HepG2 (cell line): ENCODE results near the gene CD8A. TPM values are rescaled to one million over a fixed set of nuclear protein-coding genes. Genes with fewer than 3 reads are reported as not detected.

Experiments used
- ATAC-seq: fragments of 200-7000 bp; cut with Tn5 transposase; 3 replicates; pipeline ENCODE4 v1.9.1; 2020; ENCODE audit warnings: mild to moderate bottlenecking, moderate library complexity
- BruUV-seq: library from RNA; stranded (reverse); fragments of 400-500 nt; replicated peaks from 2 replicates; lab custom pipeline; 2021; lab: Mats Ljungman, UMichigan
- CTCF ChIA-PET: fragments of 300-600 bp; formaldehyde crosslinking; extraction: SDS; loops from one replicate; lab custom pipeline; 2021; ENCODE audit warnings: low total read pairs, inconsistent platforms, low intra/inter-chr PET ratio; lab: Yijun Ruan, JAX
- POLR2A ChIA-PET: fragments of 350-600 bp; sonication (Branson Sonifier 250); formaldehyde crosslinking; loops from one replicate; lab custom pipeline; 2020; ENCODE audit warnings: antibody characterized with exemption, inconsistent platforms; lab: Yijun Ruan, JAX
- DNase-seq: peaks from one replicate; pipeline ENCODE4 v3.0.0-alpha.2; 2015; ENCODE audit warnings: low spot score
- FAIRE-seq: peaks from 3 replicates; lab custom pipeline; 2011; peaks lifted over from hg19 to GRCh38; lab: Jason Lieb, UNC
- H2AFZ ChIP-seq: one replicate; pipeline ENCODE4 v1.6.1; 2011; ENCODE audit warnings: low read length, inconsistent platforms
- H3K27ac ChIP-seq: fragments of 300-600 bp; 3 replicates; pipeline ENCODE4 v1.8.0; 2011; ENCODE audit warnings: mixed run types, mild to moderate bottlenecking, mixed read lengths, low read length, inconsistent platforms; ENCODE audit not compliant: insufficient read depth; ENCODE audit errors: extremely low read length
- H3K27me3 ChIP-seq, 2 experiments: fragments of 200-600 bp in 1 of 2; 2 replicates in 1 of 2; 3 replicates in 1 of 2; pipeline versions ENCODE4 v1.6.0 to v1.8.0; 2011; ENCODE audit warnings: low read length in 2 of 2, mild to moderate bottlenecking in 2 of 2, moderate library complexity in 2 of 2, inconsistent platforms in 1 of 2; ENCODE audit not compliant: insufficient read depth in 2 of 2, control insufficient read depth in 1 of 2
- H3K36me3 ChIP-seq, 2 experiments: fragments of 200-600 bp in 1 of 2; replicated peaks in 1 of 2; 2 replicates in 1 of 2; 3 replicates in 1 of 2; pipeline versions ENCODE4 v1.5.1 to v1.8.0; 2011; ENCODE audit warnings: low read length in 2 of 2, inconsistent platforms in 1 of 2; ENCODE audit not compliant: insufficient read depth in 2 of 2, control insufficient read depth in 1 of 2
- H3K4me1 ChIP-seq: 2 replicates; pipeline ENCODE4 v1.5.1; 2012; ENCODE audit warnings: low read length, inconsistent platforms; ENCODE audit not compliant: insufficient read depth
- H3K4me2 ChIP-seq: 2 replicates; pipeline ENCODE4 v1.6.0; 2011; ENCODE audit warnings: low read depth, low read length, inconsistent platforms
- H3K4me3 ChIP-seq, 3 experiments: fragments of 200-600 bp in 1 of 3; sonication (generic), shearing (Covaris generic) in 1 of 3; replicated peaks in 1 of 3; 2 replicates each; pipeline ENCODE4 v1.5.1; 2011 to 2016; ENCODE audit warnings: low read length in 3 of 3, inconsistent platforms in 2 of 3, low read depth in 2 of 3, mild to moderate bottlenecking in 2 of 3, control low read depth in 1 of 3, mixed read lengths in 1 of 3; ENCODE audit not compliant: insufficient read depth in 1 of 3
- H3K79me2 ChIP-seq: one replicate; pipeline ENCODE4 v1.6.1; 2011; ENCODE audit warnings: low read length, inconsistent platforms; ENCODE audit not compliant: insufficient read depth
- H3K9ac ChIP-seq: 2 replicates; pipeline ENCODE4 v1.6.0; 2011; ENCODE audit warnings: mild to moderate bottlenecking, low read depth, low read length, inconsistent platforms; ENCODE audit not compliant: insufficient read depth
- H3K9me3 ChIP-seq: 2 replicates; pipeline ENCODE4 v1.5.1; 2012; ENCODE audit warnings: mild to moderate bottlenecking, low read length
- H4K20me1 ChIP-seq: 2 replicates; pipeline ENCODE4 v1.6.0; 2011; ENCODE audit warnings: inconsistent platforms, mild to moderate bottlenecking, low read length, moderate library complexity; ENCODE audit not compliant: insufficient read depth
- CHD4 ChIP-seq: fragments of 200-600 bp; sonication (generic); IDR thresholded peaks from 2 replicates; pipeline ENCODE4 v1.7.0; 2017; ENCODE audit warnings: mild to moderate bottlenecking, low read length, borderline replicate concordance
- GTF2F1 ChIP-seq: fragments of 150-350 bp; IDR thresholded peaks from 2 replicates; pipeline ENCODE4 v1.6.1; 2014; ENCODE audit warnings: low read length
- KAT8 ChIP-seq: IDR thresholded peaks from 2 replicates; pipeline ENCODE4 v1.6.1; 2016; ENCODE audit warnings: missing genetic modification reagents, missing compliant biosample characterization
- KLF12 ChIP-seq: sonication (generic); formaldehyde crosslinking; IDR thresholded peaks from 2 replicates; pipeline ENCODE4 v1.4.0; 2020; ENCODE audit warnings: missing genetic modification reagents, borderline replicate concordance
- NR3C1 ChIP-seq: sonication (generic); formaldehyde crosslinking; IDR thresholded peaks from 2 replicates; pipeline ENCODE4 v1.4.0; 2020; ENCODE audit warnings: missing genetic modification reagents
- SOX5 ChIP-seq: IDR thresholded peaks from 2 replicates; pipeline ENCODE4 v1.6.1; 2016; ENCODE audit warnings: borderline replicate concordance
- U2AF2 ChIP-seq: fragments of 200-400 bp; formaldehyde crosslinking; IDR thresholded peaks from 2 replicates; pipeline ENCODE4 v1.6.1; 2017; ENCODE audit warnings: low read depth, mild to moderate bottlenecking, low read length
- YY1 ChIP-seq: IDR thresholded peaks from 2 replicates; pipeline ENCODE4 v1.6.1; 2011; ENCODE audit warnings: low read length, low read depth, moderate library complexity, mild to moderate bottlenecking; ENCODE audit not compliant: insufficient read depth, insufficient replicate concordance
- ZBTB1 ChIP-seq: sonication (generic); formaldehyde crosslinking; IDR thresholded peaks from 2 replicates; pipeline ENCODE4 v1.4.0; 2020; ENCODE audit warnings: missing genetic modification reagents, borderline replicate concordance
- ZBTB3 ChIP-seq: sonication (generic); formaldehyde crosslinking; IDR thresholded peaks from 2 replicates; pipeline ENCODE4 v1.4.0; 2020; ENCODE audit warnings: low read depth, mild to moderate bottlenecking, moderate library complexity, missing genetic modification reagents, borderline replicate concordance
- ZC3H13 ChIP-seq: sonication (generic); formaldehyde crosslinking; IDR thresholded peaks from 2 replicates; pipeline ENCODE4 v1.8.1; 2023; ENCODE audit warnings: mild to moderate bottlenecking, missing genetic modification reagents, moderate library complexity
- ZNF451 ChIP-seq: sonication (generic); formaldehyde crosslinking; IDR thresholded peaks from 2 replicates; pipeline ENCODE4 v1.5.0; 2020; ENCODE audit warnings: mild to moderate bottlenecking, missing genetic modification reagents
- ZNF629 ChIP-seq: sonication (generic); formaldehyde crosslinking; conservative IDR thresholded peaks from 2 replicates; pipeline ENCODE4 v1.5.0; 2020; ENCODE audit warnings: missing genetic modification reagents
- ZNF713 ChIP-seq: sonication (generic); formaldehyde crosslinking; IDR thresholded peaks from 2 replicates; pipeline ENCODE4 v1.4.0; 2020; ENCODE audit warnings: mild to moderate bottlenecking, missing genetic modification reagents
- ZNF780A ChIP-seq: sonication (generic); formaldehyde crosslinking; IDR thresholded peaks from 2 replicates; pipeline ENCODE4 v1.8.0; 2022; ENCODE audit warnings: mild to moderate bottlenecking, missing genetic modification reagents, moderate library complexity
- ZNF781 ChIP-seq: sonication (generic); formaldehyde crosslinking; IDR thresholded peaks from 2 replicates; pipeline ENCODE4 v1.5.1; 2020; ENCODE audit warnings: borderline replicate concordance, mild to moderate bottlenecking, missing genetic modification reagents; ENCODE audit errors: not compliant biosample characterization
- ZSCAN9 ChIP-seq: IDR thresholded peaks from 2 replicates; pipeline ENCODE4 v1.6.1; 2016; ENCODE audit warnings: borderline replicate concordance
- WGBS: methylation state at CpG from one replicate; pipeline ENCODE4 v1.1.6; 2017; ENCODE audit warnings: low lambda C conversion rate; 5-methylcytosine and 5-hydroxymethylcytosine counted together
- in situ Hi-C: cut with HindIII; loops from 2 replicates; pipeline ENCODE4 v1.10.0; 2017; ENCODE audit warnings: low pct_unique_long_range_greater_than_20kb; ENCODE audit not compliant: extremely low pct_ligation_motif_present
- intact Hi-C: fragments of 100-400 bp; cut with micrococcal nuclease; formaldehyde crosslinking; loops from one replicate; pipeline ENCODE4 v1.10.0; 2022; ENCODE audit not compliant: unreplicated experiment
- polyA plus RNA-seq, 8 experiments: library from polyadenylated mRNA; depleted of rRNA in 3 of 8; stranded (reverse) in 7 of 8; unstranded in 1 of 8; fragments of >200 nt; fragmentation: Illumina TruSeq in 4 of 8; extraction: Trizol in 4 of 8; gene quantifications; 2 replicates each; pipeline versions ENCODE4 v1.2.1 to v1.2.3, GENCODE V29; 2011 to 2016; ENCODE audit warnings: low read depth in 4 of 8, missing spikeins in 1 of 8, mixed read lengths in 1 of 8; ENCODE audit not compliant: insufficient read depth in 1 of 8
- total RNA-seq, 5 experiments: library from RNA; depleted of rRNA; stranded (reverse); fragments of >200 nt; fragmentation: Illumina TruSeq; extraction: Trizol; gene quantifications; 2 replicates each; pipeline ENCODE4 v1.2.3, GENCODE V29; 2016; ENCODE audit warnings: low read depth in 1 of 5
- TF ChIP-seq, protein P1 (sequence below): sonication (generic); formaldehyde crosslinking; IDR thresholded peaks from 2 replicates; pipeline ENCODE4 v1.5.0; 2020; ENCODE audit warnings: mild to moderate bottlenecking, low read depth, missing genetic modification reagents, borderline replicate concordance
- TF ChIP-seq, protein P2 (sequence below): sonication (generic); formaldehyde crosslinking; IDR thresholded peaks from 2 replicates; pipeline ENCODE4 v1.5.1; 2020; ENCODE audit warnings: mild to moderate bottlenecking, moderate library complexity, missing genetic modification reagents
- TF ChIP-seq, protein P3 (sequence below): sonication (generic); formaldehyde crosslinking; IDR thresholded peaks from 2 replicates; pipeline ENCODE4 v1.4.0; 2020; ENCODE audit warnings: missing genetic modification reagents, borderline replicate concordance

CD8A gene
- total and polyA plus RNA-seq, 2 of the 13 experiments (the other 11 are each of a cell fraction or from before 2014, with no cell fraction given) = 0.09 TPM; not detected in 1

DNA sequence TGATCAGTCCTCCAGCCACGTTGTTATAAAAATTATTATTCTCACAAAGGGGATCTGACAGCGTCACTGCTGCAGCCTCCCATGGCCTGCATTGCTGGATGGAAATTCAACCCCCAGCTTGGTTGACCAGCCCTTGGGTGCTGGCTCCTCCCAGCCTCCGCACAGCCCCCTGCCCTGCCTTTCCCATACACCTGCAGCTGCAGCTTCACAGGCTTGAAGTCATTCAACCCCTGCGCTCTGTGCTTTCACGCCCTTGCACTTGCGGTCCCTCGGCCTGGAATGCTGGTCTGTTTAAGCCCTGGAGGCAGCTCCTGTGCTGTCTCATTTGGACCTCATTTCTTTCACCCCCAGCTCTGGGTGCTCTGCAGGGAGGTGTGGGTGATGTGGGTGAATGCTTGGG, 860 bp upstream of the CD8A start (continued):
- no peak for TF ChIP-seq ZNF780A
- TF ChIP-seq YY1 = no peak
- TF ChIP-seq ZBTB1 (CRISPR knock-in tag) = no peak
- no peak for TF ChIP-seq KLF12 (CRISPR knock-in tag)
- TF ChIP-seq ZNF781 (CRISPR knock-in tag) = no peak
- TF ChIP-seq, protein P1, sequence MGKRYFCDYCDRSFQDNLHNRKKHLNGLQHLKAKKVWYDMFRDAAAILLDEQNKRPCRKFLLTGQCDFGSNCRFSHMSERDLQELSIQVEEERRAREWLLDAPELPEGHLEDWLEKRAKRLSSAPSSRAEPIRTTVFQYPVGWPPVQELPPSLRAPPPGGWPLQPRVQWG (CRISPR knock-in tag) = no peak
- no peak for TF ChIP-seq U2AF2
- TF ChIP-seq KAT8 = no peak
- TF ChIP-seq SOX5 (CRISPR knock-in tag) = no peak
- no peak for TF ChIP-seq ZBTB3 (CRISPR knock-in tag)
- TF ChIP-seq, protein P2, sequence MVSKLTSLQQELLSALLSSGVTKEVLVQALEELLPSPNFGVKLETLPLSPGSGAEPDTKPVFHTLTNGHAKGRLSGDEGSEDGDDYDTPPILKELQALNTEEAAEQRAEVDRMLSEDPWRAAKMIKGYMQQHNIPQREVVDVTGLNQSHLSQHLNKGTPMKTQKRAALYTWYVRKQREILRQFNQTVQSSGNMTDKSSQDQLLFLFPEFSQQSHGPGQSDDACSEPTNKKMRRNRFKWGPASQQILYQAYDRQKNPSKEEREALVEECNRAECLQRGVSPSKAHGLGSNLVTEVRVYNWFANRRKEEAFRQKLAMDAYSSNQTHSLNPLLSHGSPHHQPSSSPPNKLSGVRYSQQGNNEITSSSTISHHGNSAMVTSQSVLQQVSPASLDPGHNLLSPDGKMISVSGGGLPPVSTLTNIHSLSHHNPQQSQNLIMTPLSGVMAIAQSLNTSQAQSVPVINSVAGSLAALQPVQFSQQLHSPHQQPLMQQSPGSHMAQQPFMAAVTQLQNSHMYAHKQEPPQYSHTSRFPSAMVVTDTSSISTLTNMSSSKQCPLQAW = no peak

DNA sequence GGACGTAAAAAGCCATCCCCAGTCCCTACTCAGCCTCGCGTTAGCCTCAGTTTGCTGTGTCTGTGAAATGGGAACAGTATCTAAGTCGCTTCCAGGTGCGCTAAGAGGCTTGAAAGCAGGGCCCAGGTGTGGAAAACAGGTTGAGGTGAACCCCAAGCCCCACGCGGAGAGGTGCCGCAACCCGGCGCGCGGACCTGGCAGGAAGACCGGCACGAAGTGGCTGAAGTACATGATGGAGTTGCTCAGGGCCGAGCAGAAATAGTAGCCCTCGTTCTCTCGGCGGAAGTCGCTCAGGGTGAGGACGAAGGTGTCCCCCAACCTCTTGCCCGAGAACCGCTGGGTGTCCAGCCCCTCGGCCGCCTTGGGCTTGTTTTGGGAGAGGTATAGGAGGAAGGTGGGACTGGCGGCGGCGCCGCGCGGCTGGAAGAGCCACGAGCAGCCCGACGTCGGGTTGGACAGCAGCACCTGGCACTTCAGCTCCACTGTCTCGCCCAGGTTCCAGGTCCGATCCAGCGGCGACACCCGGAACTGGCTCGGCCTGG, 508 bp downstream of the CD8A start:
- Histone ChIP-seq H3K4me2 (no peak overlapping the region), H2AFZ (no peak overlapping the region), H4K20me1 (no peaks in the 10 kb centered on the region), H3K9ac (no peak overlapping the region), H3K9me3 (no peaks in the 10 kb centered on the region), H3K4me3 (no peak overlapping the region; a peak in 1 of 6 replicates), H3K27me3 (peaks cover 10 to 70% of the 10 kb centered on the region in 2 experiments), H3K36me3 (no peaks in the 10 kb centered on the region), H3K79me2 (no peaks in the 10 kb centered on the region), H3K4me1 (peaks cover 9% of the 10 kb centered on the region; the same call in 1 of the 2 replicates), H3K27ac (no peak overlapping the region)
- no peak for DNase-seq
- intact Hi-C loops (no loop called here), in situ Hi-C loops (no loop called here)
- 69% methylated on average over 32 of the region's 40 CpGs for WGBS
- POLR2A ChIA-PET = no interaction called here
- CTCF ChIA-PET = no interaction called here
- ATAC-seq = peak; percentile 27
- FAIRE-seq = no peak
- no TSS peak for BruUV-seq
- TF ChIP-seq ZSCAN9 (no peak), ZC3H13 (CRISPR knock-in tag) (no peak), ZNF451 (CRISPR knock-in tag) (no peak), ZNF713 (no peak), CHD4 (0 out of 2 replicates have a peak, but pooled peaks have one; percentile 9), GTF2F1 (no peak), NR3C1 (CRISPR knock-in tag) (no peak), ZNF629 (CRISPR knock-in tag) (peak; percentile 93)
- TF ChIP-seq, protein P3, sequence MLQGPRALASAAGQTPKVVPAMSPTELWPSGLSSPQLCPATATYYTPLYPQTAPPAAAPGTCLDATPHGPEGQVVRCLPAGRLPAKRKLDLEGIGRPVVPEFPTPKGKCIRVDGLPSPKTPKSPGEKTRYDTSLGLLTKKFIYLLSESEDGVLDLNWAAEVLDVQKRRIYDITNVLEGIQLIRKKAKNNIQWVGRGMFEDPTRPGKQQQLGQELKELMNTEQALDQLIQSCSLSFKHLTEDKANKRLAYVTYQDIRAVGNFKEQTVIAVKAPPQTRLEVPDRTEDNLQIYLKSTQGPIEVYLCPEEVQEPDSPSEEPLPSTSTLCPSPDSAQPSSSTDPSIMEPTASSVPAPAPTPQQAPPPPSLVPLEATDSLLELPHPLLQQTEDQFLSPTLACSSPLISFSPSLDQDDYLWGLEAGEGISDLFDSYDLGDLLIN (CRISPR knock-in tag) = no peak
